NCI-H146 treated with DMSO at 0.1 percent for 48 hours (cell line): ENCODE data around the gene ASTN2.

ENCODE experiments used
- DNase-seq: peaks from one replicate; lab custom pipeline; 2025; ENCODE audit not compliant: unreplicated experiment; lab: John Stamatoyannopoulos, UW

Gene ASTN2

GRCh38 chr9:116451500-116452115, 963.2 kb downstream of the ASTN2 start:
- DNase-seq = no peak

GRCh38 chr9:116450378-116451139, 964.3 kb downstream of the ASTN2 start:
- no peak for DNase-seq

- DNase-seq = no peak
These were observed 964.9 kb downstream of the ASTN2 start for GRCh38 chr9:116449949-116450348.

- DNase-seq = no peak
These were observed 966.4 kb downstream of the ASTN2 start for GRCh38 chr9:116448431-116448830.

GRCh38 chr9:116447934-116448333, 966.9 kb downstream of the ASTN2 start:
- no peak for DNase-seq

GRCh38 chr9:116442528-116442927, 972.3 kb downstream of the ASTN2 start:
- DNase-seq = no peak

GRCh38 chr9:116437411-116438370, 977.2 kb downstream of the ASTN2 start:
- no peak for DNase-seq

GRCh38 chr9:116436121-116436520, 978.7 kb downstream of the ASTN2 start:
- DNase-seq = no peak

- no peak for DNase-seq
These were observed 979.2 kb downstream of the ASTN2 start for GRCh38 chr9:116435706-116436105.

GRCh38 chr9:116434314-116434713, 980.5 kb downstream of the ASTN2 start:
- DNase-seq = no peak

- no peak for DNase-seq
These were observed 982.8 kb downstream of the ASTN2 start for GRCh38 chr9:116432051-116432450.

GRCh38 chr9:116430849-116431248, 984.0 kb downstream of the ASTN2 start:
- DNase-seq = no peak

- DNase-seq = no peak
These were observed 989.6 kb downstream of the ASTN2 start for GRCh38 chr9:116425244-116425643.

GRCh38 chr9:116423149-116423548, 991.7 kb downstream of the ASTN2 start:
- no peak for DNase-seq

GRCh38 chr9:116422119-116422979, 992.5 kb downstream of the ASTN2 start:
- no peak for DNase-seq

- DNase-seq = no peak
These were observed 993.8 kb downstream of the ASTN2 start for GRCh38 chr9:116420993-116421538.

GRCh38 chr9:116419181-116419580, 995.7 kb downstream of the ASTN2 start:
- no peak for DNase-seq

GRCh38 chr9:116417464-116417863, 997.4 kb downstream of the ASTN2 start:
- no peak for DNase-seq

- DNase-seq = no peak
These were observed 998.4 kb downstream of the ASTN2 start for GRCh38 chr9:116416421-116416820.

GRCh38 chr9:116414374-116414773, 1000.5 kb downstream of the ASTN2 start:
- DNase-seq = no peak
